GM19463 (cell line): ENCODE measurements around the gene TMED7.

ENCODE experiments used
- ATAC-seq: cut with Tn5 transposase; IDR thresholded peaks from one replicate; pipeline ENCODE4 v1.9.1; 2021; ENCODE audit warnings: mild to moderate bottlenecking, moderate library complexity; ENCODE audit not compliant: unreplicated experiment

Gene TMED7

GRCh38 chr5:115629903-115630302 is 4.1 kb upstream of the TMED7 start:
- no peak for ATAC-seq

- no peak for ATAC-seq
Observed at GRCh38 chr5:115627295-115627865, 1.5 kb upstream of the TMED7 start.

- ATAC-seq, result peak; percentile 24
Observed at GRCh38 chr5:115626445-115626823, 598 bp upstream of the TMED7 start.

- no peak for ATAC-seq
Observed at GRCh38 chr5:115624994-115625393, 842 bp downstream of the TMED7 start.

- no peak for ATAC-seq
Observed at GRCh38 chr5:115623658-115624057, 2.2 kb downstream of the TMED7 start.

GRCh38 chr5:115621365-115621900 is 4.4 kb downstream of the TMED7 start:
- no peak for ATAC-seq

GRCh38 chr5:115616892-115617291 is 8.9 kb downstream of the TMED7 start:
- no peak for ATAC-seq

- ATAC-seq, result no peak
Observed at GRCh38 chr5:115616472-115616871, 9.4 kb downstream of the TMED7 start.

- ATAC-seq, result no peak
Observed at GRCh38 chr5:115611873-115612272, 14.0 kb downstream of the TMED7 start.

- no peak for ATAC-seq
Observed at GRCh38 chr5:115607935-115608334, 17.9 kb downstream of the TMED7 start.

- ATAC-seq, result no peak
Observed at GRCh38 chr5:115605436-115605835, 20.4 kb downstream of the TMED7 start.

GRCh38 chr5:115602591-115603125 is 23.2 kb downstream of the TMED7 start:
- ATAC-seq, result peak; percentile 2

- peak; percentile 78 for ATAC-seq
Observed at GRCh38 chr5:115601701-115602590, 23.9 kb downstream of the TMED7 start, which contains the start of gene TICAM2. Gene TICAM2, minus strand, starts transcription at chr5:115602479. Its CDS starts 21,223 bp downstream, at chr5:115581256.

- ATAC-seq, result no peak
Observed at GRCh38 chr5:115600766-115601165, 25.1 kb downstream of the TMED7 start.

- ATAC-seq, result no peak
Observed at GRCh38 chr5:115599924-115600323, 25.9 kb downstream of the TMED7 start.

- ATAC-seq, result peak; percentile 25
Observed at GRCh38 chr5:115599502-115599901, 26.3 kb downstream of the TMED7 start.

GRCh38 chr5:115594128-115595047 is 31.4 kb downstream of the TMED7 start:
- no peak for ATAC-seq

GRCh38 chr5:115589043-115589442 is 36.8 kb downstream of the TMED7 start:
- no peak for ATAC-seq

- ATAC-seq, result peak; percentile 42
Observed at GRCh38 chr5:115588640-115589039, 37.2 kb downstream of the TMED7 start.

GRCh38 chr5:115586525-115587146 is 39.2 kb downstream of the TMED7 start:
- peak; percentile 41 for ATAC-seq
